Neural progenitor cell (in vitro differentiated cells): ENCODE results near the gene EPHA1. TPM values are rescaled to one million over a fixed set of nuclear protein-coding genes. Genes with fewer than 3 reads are reported as not detected.

ENCODE experiments used
- DNase-seq: peaks from one replicate; pipeline ENCODE4 v3.0.0-alpha.2; 2016; ENCODE audit warnings: low spot score
- H2AFZ ChIP-seq: fragments of 200-600 bp; sonication (generic); replicated peaks from 2 replicates; pipeline ENCODE4 v1.6.1; 2016; ENCODE audit warnings: antibody characterized with exemption
- H3F3A ChIP-seq: fragments of 200-600 bp; sonication (generic); 2 replicates; pipeline ENCODE4 v1.6.1; 2016; ENCODE audit warnings: antibody characterized with exemption, low read depth
- H3K27ac ChIP-seq: fragments of 200-600 bp; sonication (generic); 2 replicates; pipeline ENCODE4 v1.5.1; 2016; ENCODE audit warnings: mild to moderate bottlenecking
- H3K27me3 ChIP-seq: fragments of 200-600 bp; sonication (generic); 2 replicates; pipeline ENCODE4 v1.6.1; 2016; ENCODE audit warnings: mild to moderate bottlenecking, moderate library complexity
- H3K36me3 ChIP-seq: fragments of 200-600 bp; sonication (generic); 2 replicates; pipeline ENCODE4 v1.5.1; 2016
- H3K4me1 ChIP-seq: fragments of 200-600 bp; sonication (generic); 2 replicates; pipeline ENCODE4 v1.6.1; 2016; ENCODE audit warnings: mixed run types
- H3K4me2 ChIP-seq: fragments of 200-600 bp; sonication (generic); 2 replicates; pipeline ENCODE4 v1.6.1; 2016
- H3K4me3 ChIP-seq: fragments of 200-600 bp; sonication (generic); 2 replicates; pipeline ENCODE4 v1.5.1; 2016
- H3K79me2 ChIP-seq: fragments of 200-600 bp; sonication (generic); 2 replicates; pipeline ENCODE4 v1.6.1; 2016; ENCODE audit warnings: low read depth
- H3K9ac ChIP-seq: fragments of 200-600 bp; sonication (generic); 2 replicates; pipeline ENCODE4 v1.6.1; 2016
- H3K9me3 ChIP-seq: fragments of 200-600 bp; sonication (generic); 2 replicates; pipeline ENCODE4 v1.5.1; 2016; ENCODE audit warnings: low read depth
- H4K20me1 ChIP-seq: fragments of 200-600 bp; sonication (generic); 2 replicates; pipeline ENCODE4 v1.6.1; 2016; ENCODE audit warnings: low read depth
- H3K27ac Mint-ChIP-seq: 3 replicates; pipeline ENCODE4 v1.8.0; 2021; ENCODE audit warnings: mixed read lengths
- H3K27me3 Mint-ChIP-seq: 2 replicates; pipeline ENCODE4 v1.8.0; 2022; ENCODE audit warnings: low read depth, mild to moderate bottlenecking, inconsistent platforms, moderate library complexity, mixed read lengths; ENCODE audit not compliant: insufficient read depth
- H3K36me3 Mint-ChIP-seq: 3 replicates; pipeline ENCODE4 v1.8.0; 2021; ENCODE audit warnings: mixed read lengths
- H3K4me1 Mint-ChIP-seq: 3 replicates; pipeline ENCODE4 v1.8.0; 2021; ENCODE audit warnings: mixed read lengths
- H3K4me3 Mint-ChIP-seq: 3 replicates; pipeline ENCODE4 v1.8.0; 2021; ENCODE audit warnings: mild to moderate bottlenecking, moderate library complexity, mixed read lengths
- H3K9me3 Mint-ChIP-seq: 3 replicates; pipeline ENCODE4 v1.8.0; 2020; ENCODE audit warnings: mixed read lengths
- EZH2 ChIP-seq: fragments of 200-600 bp; sonication (generic); IDR thresholded peaks from 2 replicates; pipeline ENCODE4 v1.6.1; 2017; ENCODE audit warnings: antibody characterized with exemption, mild to moderate bottlenecking, moderate library complexity
- EZH2phosphoT487 ChIP-seq: fragments of 200-600 bp; sonication (generic); IDR thresholded peaks from 2 replicates; pipeline ENCODE4 v1.6.1; 2017; ENCODE audit warnings: antibody characterized with exemption
- total RNA-seq: library from RNA; depleted of rRNA; stranded (reverse); fragments of >200 nt; gene quantifications from 2 replicates; pipeline ENCODE4 v1.2.3, GENCODE V29; 2015; ENCODE audit warnings: low replicate concordance
- TF ChIP-seq, protein P1 (sequence below): fragments of 200-600 bp; sonication (generic); IDR thresholded peaks from 2 replicates; pipeline ENCODE4 v1.5.1; 2017; ENCODE audit warnings: antibody characterized with exemption, mild to moderate bottlenecking

EPHA1 gene
- total RNA-seq, 1 donor from 2014 or later = 4.1 TPM

DNA sequence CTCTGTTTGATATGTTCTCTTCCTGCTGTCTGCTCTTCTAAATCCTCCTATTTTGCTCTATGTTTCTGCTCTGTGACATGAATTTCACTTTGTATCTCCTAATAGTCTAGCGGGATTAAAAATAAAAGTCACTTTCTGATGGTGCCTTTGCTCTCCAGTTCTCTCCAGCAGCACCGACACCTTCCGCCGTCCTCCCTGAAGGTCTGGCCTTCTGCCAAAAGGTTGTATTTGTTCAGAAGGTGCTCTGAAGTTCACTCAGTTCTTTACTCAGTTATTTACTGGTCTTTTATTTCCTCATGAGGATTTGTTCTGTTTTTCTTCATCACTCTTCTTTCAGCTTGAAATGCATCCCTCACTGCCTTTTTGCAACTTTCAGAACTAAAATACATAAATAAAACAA is 11.2 kb upstream of the EPHA1 start:
- TF ChIP-seq, protein P1, sequence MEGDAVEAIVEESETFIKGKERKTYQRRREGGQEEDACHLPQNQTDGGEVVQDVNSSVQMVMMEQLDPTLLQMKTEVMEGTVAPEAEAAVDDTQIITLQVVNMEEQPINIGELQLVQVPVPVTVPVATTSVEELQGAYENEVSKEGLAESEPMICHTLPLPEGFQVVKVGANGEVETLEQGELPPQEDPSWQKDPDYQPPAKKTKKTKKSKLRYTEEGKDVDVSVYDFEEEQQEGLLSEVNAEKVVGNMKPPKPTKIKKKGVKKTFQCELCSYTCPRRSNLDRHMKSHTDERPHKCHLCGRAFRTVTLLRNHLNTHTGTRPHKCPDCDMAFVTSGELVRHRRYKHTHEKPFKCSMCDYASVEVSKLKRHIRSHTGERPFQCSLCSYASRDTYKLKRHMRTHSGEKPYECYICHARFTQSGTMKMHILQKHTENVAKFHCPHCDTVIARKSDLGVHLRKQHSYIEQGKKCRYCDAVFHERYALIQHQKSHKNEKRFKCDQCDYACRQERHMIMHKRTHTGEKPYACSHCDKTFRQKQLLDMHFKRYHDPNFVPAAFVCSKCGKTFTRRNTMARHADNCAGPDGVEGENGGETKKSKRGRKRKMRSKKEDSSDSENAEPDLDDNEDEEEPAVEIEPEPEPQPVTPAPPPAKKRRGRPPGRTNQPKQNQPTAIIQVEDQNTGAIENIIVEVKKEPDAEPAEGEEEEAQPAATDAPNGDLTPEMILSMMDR = no peak
- TF ChIP-seq EZH2 (no peak), EZH2phosphoT487 (no peak)
- no peaks in the 10 kb centered on the region for H3K9me3 ChIP-seq
- Mint-ChIP-seq H3K9me3 (peaks cover 11% of the 10 kb centered on the region), H3K4me1 (no peaks in the 10 kb centered on the region), H3K27me3 (peaks cover 8% of the 10 kb centered on the region), H3K4me3 (no peak overlapping the region), H3K27ac (no peak overlapping the region), H3K36me3 (peaks cover 2% of the 10 kb centered on the region)
- H3K36me3 ChIP-seq = no peaks in the 10 kb centered on the region
- no peaks in the 10 kb centered on the region for H4K20me1 ChIP-seq
- no peak for DNase-seq
- H3K27me3 ChIP-seq = no peaks in the 10 kb centered on the region
- H3K4me3 ChIP-seq = no peak overlapping the region
- H3F3A ChIP-seq = no peaks in the 10 kb centered on the region
- no peak overlapping the region for H2AFZ ChIP-seq
- H3K27ac ChIP-seq = no peak overlapping the region
- H3K4me1 ChIP-seq = no peaks in the 10 kb centered on the region
- H3K79me2 ChIP-seq = no peaks in the 10 kb centered on the region
- no peak overlapping the region for H3K4me2 ChIP-seq
- H3K9ac ChIP-seq = no peak overlapping the region

DNA sequence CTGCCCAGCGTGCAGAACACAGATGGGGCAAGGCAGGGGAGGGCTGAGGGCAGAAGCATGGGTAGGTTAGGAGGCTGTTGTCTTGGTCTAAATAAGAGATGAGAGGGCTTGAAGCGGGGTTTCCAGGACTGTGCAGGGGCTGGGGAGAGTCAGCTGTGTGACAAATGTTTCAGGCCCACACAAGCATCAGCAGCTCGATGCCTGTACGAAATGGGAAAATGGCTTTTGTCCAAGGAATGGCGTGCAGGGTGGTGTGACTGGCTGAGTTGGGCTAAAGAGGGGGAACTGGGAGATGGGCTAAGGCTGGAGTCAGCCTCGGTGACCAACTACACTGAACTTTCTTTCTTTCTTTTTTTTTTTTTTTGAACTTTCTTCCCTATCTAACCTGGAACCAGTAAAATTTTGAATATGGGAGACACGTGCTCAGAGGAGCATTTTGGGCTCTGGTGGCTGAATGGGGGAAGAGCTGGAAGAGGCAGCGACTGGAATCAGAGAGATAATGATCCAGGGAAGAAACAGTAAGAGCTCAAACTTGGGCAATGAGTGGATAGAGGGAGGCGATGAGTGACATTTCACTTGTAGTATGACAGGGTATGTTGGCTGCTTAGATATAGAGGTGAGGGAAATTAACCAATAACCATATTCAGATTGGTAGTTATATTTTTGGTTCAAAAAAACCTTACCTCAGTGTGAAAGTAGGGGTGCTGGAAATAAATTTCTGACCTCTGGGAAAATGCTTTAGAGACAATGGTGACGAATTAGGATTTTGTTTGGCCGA is 10.2 kb upstream of the EPHA1 start:
- Histone ChIP-seq H3K4me2 (no peak overlapping the region), H2AFZ (no peak overlapping the region)
- H3K4me1 Mint-ChIP-seq = no peaks in the 10 kb centered on the region

DNA sequence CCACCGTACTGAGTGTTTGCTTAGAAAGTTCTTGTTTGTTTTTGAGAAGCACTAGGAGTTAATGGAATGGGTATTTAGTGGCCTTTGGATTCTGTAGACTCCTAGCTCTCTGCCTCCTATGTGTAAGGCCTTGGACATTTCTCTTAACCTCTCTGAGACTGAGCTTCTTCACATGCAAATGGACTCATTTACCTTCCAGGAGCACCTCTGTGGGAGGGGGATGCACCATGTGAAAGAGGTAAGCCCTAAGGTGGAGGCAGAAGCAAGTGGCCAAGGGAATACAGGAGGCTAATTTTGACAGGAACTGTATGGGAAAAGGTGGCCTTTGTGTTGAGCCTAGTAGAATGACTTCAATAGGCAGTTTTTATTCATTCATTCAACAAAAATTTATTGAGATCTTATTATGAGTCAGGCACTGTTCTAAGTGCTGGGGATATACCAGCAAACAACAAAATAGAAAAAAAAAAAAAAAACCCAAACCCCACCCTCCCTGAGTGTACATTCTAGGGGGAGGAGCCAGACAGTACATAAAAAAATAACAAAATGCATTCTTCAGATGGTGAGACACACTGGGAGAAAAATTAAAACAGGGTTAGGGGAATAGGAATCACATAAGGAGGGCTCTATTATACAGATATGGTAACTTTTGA is 9.2 kb upstream of the EPHA1 start:
- no peaks in the 10 kb centered on the region for H3F3A ChIP-seq
- Mint-ChIP-seq H3K36me3 (peaks cover 2% of the 10 kb centered on the region), H3K27ac (peak overlapping the region; percentile 72), H3K9me3 (peaks cover 8% of the 10 kb centered on the region), H3K4me1 (no peaks in the 10 kb centered on the region), H3K4me3 (no peak overlapping the region), H3K27me3 (peaks cover 4% of the 10 kb centered on the region)
- H3K36me3 ChIP-seq = no peaks in the 10 kb centered on the region
- no peak overlapping the region for H3K4me2 ChIP-seq
- DNase-seq = no peak
- no peaks in the 10 kb centered on the region for H4K20me1 ChIP-seq
- no peaks in the 10 kb centered on the region for H3K9me3 ChIP-seq
- no peak overlapping the region for H3K27ac ChIP-seq
- no peak overlapping the region for H3K4me3 ChIP-seq
- no peaks in the 10 kb centered on the region for H3K27me3 ChIP-seq
- H3K9ac ChIP-seq = no peak overlapping the region
- no peak overlapping the region for H2AFZ ChIP-seq
- H3K4me1 ChIP-seq = no peaks in the 10 kb centered on the region
- no peaks in the 10 kb centered on the region for H3K79me2 ChIP-seq
- TF ChIP-seq, protein P1 = no peak
- TF ChIP-seq EZH2phosphoT487 = no peak
- no peak for TF ChIP-seq EZH2

More for the DNA sequence above, 10.2 kb upstream of the EPHA1 start:
- DNase-seq = no peak
- Mint-ChIP-seq H3K9me3 (peaks cover 11% of the 10 kb centered on the region), H3K27ac (no peak overlapping the region), H3K27me3 (peaks cover 8% of the 10 kb centered on the region), H3K4me3 (no peak overlapping the region), H3K36me3 (peaks cover 2% of the 10 kb centered on the region)
- Histone ChIP-seq H3K4me3 (no peak overlapping the region), H4K20me1 (no peaks in the 10 kb centered on the region), H3K27ac (no peak overlapping the region), H3F3A (no peaks in the 10 kb centered on the region), H3K9me3 (no peaks in the 10 kb centered on the region), H3K27me3 (no peaks in the 10 kb centered on the region), H3K4me1 (no peaks in the 10 kb centered on the region), H3K36me3 (no peaks in the 10 kb centered on the region), H3K79me2 (no peaks in the 10 kb centered on the region), H3K9ac (no peak overlapping the region)
- TF ChIP-seq EZH2phosphoT487 (no peak), EZH2 (no peak)
- TF ChIP-seq, protein P1 = no peak
